Amniotic epithelial cell (primary cell): ENCODE data around the gene PROKR1.

Experiments used
- DNase-seq: peaks from one replicate; pipeline ENCODE4 v3.0.0-alpha.2; 2010; ENCODE audit warnings: low read depth

PROKR1 gene

GRCh38 chr2:68698567-68699377 lies 55.4 kb downstream of the PROKR1 start:
- no peak for DNase-seq

GRCh38 chr2:68700560-68700959 lies 57.2 kb downstream of the PROKR1 start:
- no peak for DNase-seq

GRCh38 chr2:68706637-68707036 lies 63.3 kb downstream of the PROKR1 start:
- no peak for DNase-seq
